IMR-90 (cell line): ENCODE results near the gene NEK5. TPM values are rescaled to one million over a fixed set of nuclear protein-coding genes. Genes with fewer than 3 reads are reported as not detected.

Experiments
- ATAC-seq: fragments of 200-7000 bp; cut with Tn5 transposase; 2 replicates; pipeline ENCODE4 v1.9.1; 2020; ENCODE audit warnings: low read depth, mild to moderate bottlenecking, moderate library complexity
- BruUV-seq: library from RNA; stranded (reverse); fragments of 400-500 nt; replicated peaks from 2 replicates; lab custom pipeline; 2021; lab: Mats Ljungman, UMichigan
- CTCF ChIA-PET: fragments of 300-600 bp; formaldehyde crosslinking; extraction: SDS; loops from one replicate; lab custom pipeline; 2021; ENCODE audit warnings: antibody characterized with exemption; lab: Yijun Ruan, JAX
- POLR2A ChIA-PET: fragments of 300-600 bp; sonication (Branson Sonifier 250); formaldehyde crosslinking; loops from one replicate; lab custom pipeline; 2022; ENCODE audit warnings: antibody characterized with exemption; ENCODE audit not compliant: unreplicated experiment; lab: Charles Lee
- DNase-seq: peaks from one replicate; pipeline ENCODE4 v3.0.0; 2013
- H2AFZ ChIP-seq: replicated peaks from 2 replicates; pipeline ENCODE3; 2013; ENCODE audit warnings: low read length, mild to moderate bottlenecking; ENCODE audit not compliant: poor library complexity
- H2AK5ac ChIP-seq: 2 replicates; pipeline ENCODE4 v1.6.1; 2013; ENCODE audit warnings: low read depth, low read length, inconsistent platforms
- H2AK9ac ChIP-seq: replicated peaks from 2 replicates; pipeline ENCODE3; 2013; ENCODE audit warnings: mild to moderate bottlenecking, low read depth, low read length, moderate library complexity; ENCODE audit not compliant: poor library complexity
- H2BK120ac ChIP-seq: 2 replicates; pipeline ENCODE4 v1.6.1; 2013; ENCODE audit warnings: low read depth, low read length, inconsistent platforms
- H2BK15ac ChIP-seq: 3 replicates; pipeline ENCODE4 v1.6.1; 2013; ENCODE audit warnings: low read depth, low read length, inconsistent platforms
- H2BK20ac ChIP-seq: 2 replicates; pipeline ENCODE4 v1.6.1; 2013; ENCODE audit warnings: low read depth, mild to moderate bottlenecking, inconsistent platforms, low read length, moderate library complexity
- H2BK5ac ChIP-seq: 2 replicates; pipeline ENCODE4 v1.6.1; 2013; ENCODE audit warnings: mild to moderate bottlenecking, low read depth, low read length, inconsistent platforms; ENCODE audit not compliant: poor library complexity, severe bottlenecking
- H3K14ac ChIP-seq: replicated peaks from 2 replicates; pipeline ENCODE4 v1.6.1; 2013; ENCODE audit warnings: low read depth, low read length, inconsistent platforms
- H3K18ac ChIP-seq: 2 replicates; pipeline ENCODE4 v1.6.1; 2013; ENCODE audit warnings: low read depth, low read length, control low read depth
- H3K23ac ChIP-seq: 2 replicates; pipeline ENCODE4 v1.6.1; 2013; ENCODE audit warnings: low read depth, low read length, inconsistent platforms
- H3K27ac ChIP-seq: 2 replicates; pipeline ENCODE4 v1.5.1; 2013; ENCODE audit warnings: mild to moderate bottlenecking, control low read depth, low read length; ENCODE audit not compliant: insufficient read depth
- H3K27me3 ChIP-seq: 2 replicates; pipeline ENCODE4 v1.6.1; 2013; ENCODE audit warnings: low read length; ENCODE audit not compliant: control insufficient read depth, insufficient read depth
- H3K36me3 ChIP-seq: 2 replicates; pipeline ENCODE4 v1.6.1; 2013; ENCODE audit warnings: low read length, mixed read lengths; ENCODE audit not compliant: control insufficient read depth, insufficient read depth
- H3K4ac ChIP-seq: 2 replicates; pipeline ENCODE4 v1.6.1; 2013; ENCODE audit warnings: low read depth, low read length, inconsistent platforms
- H3K4me1 ChIP-seq: 2 replicates; pipeline ENCODE4 v1.6.1; 2013; ENCODE audit warnings: low read length, mixed read lengths; ENCODE audit not compliant: control insufficient read depth, insufficient read depth
- H3K4me2 ChIP-seq: 2 replicates; pipeline ENCODE4 v1.6.1; 2013; ENCODE audit warnings: low read depth, mild to moderate bottlenecking, control low read depth, low read length, moderate library complexity
- H3K4me3 ChIP-seq: 2 replicates; pipeline ENCODE4 v1.5.1; 2013; ENCODE audit warnings: low read depth, mild to moderate bottlenecking, control low read depth, low read length, moderate library complexity; ENCODE audit not compliant: insufficient read depth
- H3K56ac ChIP-seq: 2 replicates; pipeline ENCODE4 v1.6.1; 2013; ENCODE audit warnings: low read length, inconsistent platforms; ENCODE audit not compliant: insufficient read depth; ENCODE audit errors: extremely low read depth
- H3K79me1 ChIP-seq, 2 experiments: 2 replicates each; pipeline ENCODE4 v1.6.1; 2013; ENCODE audit warnings: low read length in 2 of 2, inconsistent platforms in 1 of 2, low read depth in 1 of 2
- H3K9ac ChIP-seq: 2 replicates; pipeline ENCODE4 v1.6.1; 2013; ENCODE audit warnings: low read depth, low read length, control low read depth
- H3K9me1 ChIP-seq: 2 replicates; pipeline ENCODE4 v1.6.1; 2013; ENCODE audit warnings: low read length, inconsistent platforms; ENCODE audit not compliant: insufficient read depth
- H3K9me3 ChIP-seq: 2 replicates; pipeline ENCODE4 v1.6.1; 2013; ENCODE audit warnings: low read length; ENCODE audit not compliant: control insufficient read depth, insufficient read depth
- H4K20me1 ChIP-seq: 2 replicates; pipeline ENCODE4 v1.6.1; 2013; ENCODE audit warnings: low read length, inconsistent platforms; ENCODE audit not compliant: insufficient read depth
- H4K5ac ChIP-seq: 2 replicates; pipeline ENCODE4 v1.6.1; 2013; ENCODE audit warnings: mild to moderate bottlenecking, low read depth, low read length, control low read depth
- H4K8ac ChIP-seq, 2 experiments: 2 replicates each; pipeline ENCODE4 v1.6.1; 2013; ENCODE audit warnings: low read depth in 2 of 2, low read length in 2 of 2, control low read depth in 1 of 2, inconsistent platforms in 1 of 2
- H4K91ac ChIP-seq: 2 replicates; pipeline ENCODE4 v1.6.1; 2013; ENCODE audit warnings: low read depth, low read length, inconsistent platforms; ENCODE audit not compliant: insufficient read depth
- BHLHE40 ChIP-seq: fragments of 150-350 bp; IDR thresholded peaks from 2 replicates; pipeline ENCODE4 v1.6.1; 2016; ENCODE audit warnings: mild to moderate bottlenecking, low read depth, low read length
- CEBPB ChIP-seq: IDR thresholded peaks from 2 replicates; pipeline ENCODE4 v1.6.1; 2012; ENCODE audit warnings: low read depth, low read length, improper control_type of control experiment
- CHD1 ChIP-seq: IDR thresholded peaks from 2 replicates; pipeline ENCODE4 v1.6.1; 2012; ENCODE audit warnings: low read depth, low read length, improper control_type of control experiment
- FOS ChIP-seq: fragments of 150-350 bp; IDR thresholded peaks from 2 replicates; pipeline ENCODE4 v1.6.1; 2016; ENCODE audit warnings: low read depth, low read length
- MAFK ChIP-seq: IDR thresholded peaks from 2 replicates; pipeline ENCODE4 v1.6.1; 2012; ENCODE audit warnings: low read depth, low read length, improper control_type of control experiment
- MAZ ChIP-seq: IDR thresholded peaks from 2 replicates; pipeline ENCODE4 v1.6.1; 2012; ENCODE audit warnings: low read depth, mild to moderate bottlenecking, low read length, improper control_type of control experiment, moderate library complexity, borderline replicate concordance
- MXI1 ChIP-seq: IDR thresholded peaks from 2 replicates; pipeline ENCODE4 v1.6.1; 2012; ENCODE audit warnings: low read depth, mild to moderate bottlenecking, low read length, moderate library complexity, borderline replicate concordance
- NFE2L2 ChIP-seq: fragments of 150-350 bp; IDR thresholded peaks from 2 replicates; pipeline ENCODE4 v1.6.1; 2016; ENCODE audit warnings: low read depth, mild to moderate bottlenecking, low read length
- POLR2A ChIP-seq: IDR thresholded peaks from 2 replicates; pipeline ENCODE4 v1.6.1; 2012; ENCODE audit warnings: mild to moderate bottlenecking, low read depth, low read length
- RAD21 ChIP-seq: IDR thresholded peaks from 2 replicates; pipeline ENCODE4 v1.6.1; 2012; ENCODE audit warnings: low read length, improper control_type of control experiment
- RCOR1 ChIP-seq: IDR thresholded peaks from 2 replicates; pipeline ENCODE4 v1.6.1; 2012; ENCODE audit warnings: mild to moderate bottlenecking, low read length, improper control_type of control experiment; ENCODE audit not compliant: insufficient replicate concordance
- RFX5 ChIP-seq: IDR thresholded peaks from 2 replicates; pipeline ENCODE4 v1.8.0; 2012; ENCODE audit warnings: low read depth, mild to moderate bottlenecking, low read length, moderate library complexity
- SMC3 ChIP-seq: fragments of 150-350 bp; IDR thresholded peaks from 2 replicates; pipeline ENCODE4 v1.6.1; 2016; ENCODE audit warnings: low read depth, mild to moderate bottlenecking, antibody characterized with exemption, low read length, moderate library complexity
- WGBS, 2 experiments: methylation state at CpG; one replicate each; pipeline versions ENCODE4 v1.1.5 to v1.1.7; 2013; ENCODE audit warnings: missing lambda C conversion rate in 2 of 2; ENCODE audit not compliant: insufficient read length in 1 of 2; ENCODE audit errors: extremely low coverage in 2 of 2; 5-methylcytosine and 5-hydroxymethylcytosine counted together
- dilution Hi-C: fragments of 300-500 bp; cut with HindIII; formaldehyde crosslinking; loops from one replicate; pipeline ENCODE4 v1.14.3; 2018; ENCODE audit warnings: low sequenced_read_pairs; ENCODE audit not compliant: unreplicated experiment
- in situ Hi-C: fragments of 300-500 bp; cut with MboI; formaldehyde crosslinking; loops from 3 replicates; pipeline ENCODE4 v1.14.3; 2019; ENCODE audit warnings: low sequenced_read_pairs, inconsistent platforms, mixed read lengths
- intact Hi-C: fragments of 100-400 bp; cut with micrococcal nuclease; formaldehyde crosslinking; loops from 2 replicates; pipeline ENCODE4 v1.10.0; 2022
- polyA plus RNA-seq, 3 experiments: library from polyadenylated mRNA; depleted of rRNA; stranded (reverse); fragments of >200 nt; gene quantifications; 2 replicates each; pipeline ENCODE4 v1.2.3, GENCODE V29; 2012; ENCODE audit warnings: low replicate concordance in 1 of 3
- total RNA-seq: library from RNA; depleted of rRNA; stranded (reverse); fragments of >200 nt; gene quantifications from 2 replicates; pipeline ENCODE4 v1.2.3, GENCODE V29; 2012
- TF ChIP-seq, protein P1 (sequence below): fragments of 150-350 bp; IDR thresholded peaks from 2 replicates; pipeline ENCODE4 v1.6.1; 2017; ENCODE audit warnings: mild to moderate bottlenecking, antibody characterized with exemption, low read length, low read depth
- TF ChIP-seq, protein P2 (sequence below): conservative IDR thresholded peaks from 2 replicates; pipeline ENCODE4 v1.5.1; 2012; ENCODE audit warnings: mild to moderate bottlenecking, low read depth, low read length, improper control_type of control experiment
- TF ChIP-seq, protein P3 (sequence below): fragments of 150-350 bp; IDR thresholded peaks from 2 replicates; pipeline ENCODE4 v1.6.1; 2016; ENCODE audit warnings: low read depth, mild to moderate bottlenecking, low read length, moderate library complexity, borderline replicate concordance

Gene NEK5
- total and polyA plus RNA-seq, 2 of the 4 experiments (the other 2 are of a cell fraction): not detected

DNA sequence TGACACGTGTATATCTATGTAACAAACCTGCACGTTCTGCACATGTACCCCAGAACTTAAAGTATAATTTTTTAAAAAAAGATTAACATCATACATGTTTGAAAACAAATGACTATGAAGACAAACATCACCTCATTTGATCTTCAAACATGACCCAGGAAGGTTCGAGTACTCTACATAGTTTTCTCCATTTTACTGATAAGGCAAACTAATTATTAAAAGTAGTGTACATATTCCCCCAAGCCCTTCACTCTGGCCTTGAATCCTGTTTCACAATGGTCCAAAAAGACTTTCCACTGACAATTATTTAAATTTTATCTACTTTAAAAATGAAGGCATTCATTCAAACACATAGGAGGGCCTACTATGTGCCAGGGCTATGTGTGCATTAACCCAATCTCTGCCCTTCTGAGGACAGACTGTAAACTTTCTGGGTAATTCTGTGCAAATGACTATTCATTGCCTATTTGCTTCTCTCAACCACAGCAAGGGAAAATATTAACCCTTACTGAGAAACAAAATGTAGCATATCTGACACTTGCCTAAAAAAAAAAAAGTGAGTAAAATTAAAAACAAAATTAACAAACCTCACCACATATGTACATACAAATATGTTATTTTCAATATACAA, 139.8 kb downstream of the NEK5 start:
- in situ Hi-C loops: no loop called here
- Histone ChIP-seq H3K4me1 (no peaks in the 10 kb centered on the region), H3K56ac (no peak overlapping the region), H3K9me3 (no peaks in the 10 kb centered on the region), H2AFZ (no peak overlapping the region), H3K9ac (no peak overlapping the region), H3K79me1 (no peaks in the 10 kb centered on the region), H3K27me3 (peaks cover 6% of the 10 kb centered on the region), H2BK5ac (no peak overlapping the region), H3K27ac (no peak overlapping the region), H3K14ac (no peak overlapping the region), H4K8ac (no peak overlapping the region), H2AK5ac (no peak overlapping the region), H3K4ac (no peak overlapping the region), H3K18ac (no peak overlapping the region), H2BK20ac (no peak overlapping the region), H3K9me1 (no peaks in the 10 kb centered on the region), H4K91ac (no peak overlapping the region), H3K4me3 (no peak overlapping the region), H4K20me1 (no peaks in the 10 kb centered on the region), H2AK9ac (no peak overlapping the region), H3K23ac (no peak overlapping the region), H2BK120ac (no peak overlapping the region), H3K36me3 (no peaks in the 10 kb centered on the region), H2BK15ac (no peak overlapping the region), H4K5ac (no peak overlapping the region), H3K4me2 (no peak overlapping the region)
- ChIA-PET POLR2A (no interaction called here), CTCF (no interaction called here)
- WGBS, 2 experiments: no CpG with 5 or more reads among the region's 3 CpGs
- ATAC-seq (no peak), DNase-seq (no peak)
- dilution Hi-C loops: no loop called here
- no TSS peak for BruUV-seq
- intact Hi-C loops: no loop called here
- no peak for TF ChIP-seq MXI1
- TF ChIP-seq NFE2L2: no peak
- TF ChIP-seq RFX5: no peak
- TF ChIP-seq, protein P1, sequence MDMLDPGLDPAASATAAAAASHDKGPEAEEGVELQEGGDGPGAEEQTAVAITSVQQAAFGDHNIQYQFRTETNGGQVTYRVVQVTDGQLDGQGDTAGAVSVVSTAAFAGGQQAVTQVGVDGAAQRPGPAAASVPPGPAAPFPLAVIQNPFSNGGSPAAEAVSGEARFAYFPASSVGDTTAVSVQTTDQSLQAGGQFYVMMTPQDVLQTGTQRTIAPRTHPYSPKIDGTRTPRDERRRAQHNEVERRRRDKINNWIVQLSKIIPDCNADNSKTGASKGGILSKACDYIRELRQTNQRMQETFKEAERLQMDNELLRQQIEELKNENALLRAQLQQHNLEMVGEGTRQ: no peak
- TF ChIP-seq MAZ: no peak
- no peak for TF ChIP-seq MAFK
- TF ChIP-seq, protein P2, sequence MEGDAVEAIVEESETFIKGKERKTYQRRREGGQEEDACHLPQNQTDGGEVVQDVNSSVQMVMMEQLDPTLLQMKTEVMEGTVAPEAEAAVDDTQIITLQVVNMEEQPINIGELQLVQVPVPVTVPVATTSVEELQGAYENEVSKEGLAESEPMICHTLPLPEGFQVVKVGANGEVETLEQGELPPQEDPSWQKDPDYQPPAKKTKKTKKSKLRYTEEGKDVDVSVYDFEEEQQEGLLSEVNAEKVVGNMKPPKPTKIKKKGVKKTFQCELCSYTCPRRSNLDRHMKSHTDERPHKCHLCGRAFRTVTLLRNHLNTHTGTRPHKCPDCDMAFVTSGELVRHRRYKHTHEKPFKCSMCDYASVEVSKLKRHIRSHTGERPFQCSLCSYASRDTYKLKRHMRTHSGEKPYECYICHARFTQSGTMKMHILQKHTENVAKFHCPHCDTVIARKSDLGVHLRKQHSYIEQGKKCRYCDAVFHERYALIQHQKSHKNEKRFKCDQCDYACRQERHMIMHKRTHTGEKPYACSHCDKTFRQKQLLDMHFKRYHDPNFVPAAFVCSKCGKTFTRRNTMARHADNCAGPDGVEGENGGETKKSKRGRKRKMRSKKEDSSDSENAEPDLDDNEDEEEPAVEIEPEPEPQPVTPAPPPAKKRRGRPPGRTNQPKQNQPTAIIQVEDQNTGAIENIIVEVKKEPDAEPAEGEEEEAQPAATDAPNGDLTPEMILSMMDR: no peak
- no peak for TF ChIP-seq CHD1
- no peak for TF ChIP-seq SMC3
- no peak for TF ChIP-seq CEBPB
- TF ChIP-seq, protein P3, sequence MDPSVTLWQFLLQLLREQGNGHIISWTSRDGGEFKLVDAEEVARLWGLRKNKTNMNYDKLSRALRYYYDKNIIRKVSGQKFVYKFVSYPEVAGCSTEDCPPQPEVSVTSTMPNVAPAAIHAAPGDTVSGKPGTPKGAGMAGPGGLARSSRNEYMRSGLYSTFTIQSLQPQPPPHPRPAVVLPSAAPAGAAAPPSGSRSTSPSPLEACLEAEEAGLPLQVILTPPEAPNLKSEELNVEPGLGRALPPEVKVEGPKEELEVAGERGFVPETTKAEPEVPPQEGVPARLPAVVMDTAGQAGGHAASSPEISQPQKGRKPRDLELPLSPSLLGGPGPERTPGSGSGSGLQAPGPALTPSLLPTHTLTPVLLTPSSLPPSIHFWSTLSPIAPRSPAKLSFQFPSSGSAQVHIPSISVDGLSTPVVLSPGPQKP: no peak
- TF ChIP-seq RAD21: no peak
- TF ChIP-seq RCOR1: no peak
- TF ChIP-seq BHLHE40: no peak
- no peak for TF ChIP-seq FOS
- TF ChIP-seq POLR2A: no peak
